ENCODE measurements around the gene MXRA5.
"Not testable (repeated sequence)": the region's sequence is repeated elsewhere in the genome, so short reads cannot be mapped to it uniquely, and the experiment has no call there.

MXRA5 gene

GRCh38 chrX:3345281-3346191 is 916 bp downstream of the MXRA5 start:
- DNase-seq (ENCODE audit: low read depth in 1 of 2, low spot score in 1 of 2), result no peak

- DNase-seq (ENCODE audit: low read depth in 1 of 2, low spot score in 1 of 2), result not testable (repeated sequence)
Measured at GRCh38 chrX:3343569-3343968, 2.9 kb downstream of the MXRA5 start.

GRCh38 chrX:3340016-3340415 is 6.4 kb downstream of the MXRA5 start:
- no peak for DNase-seq (ENCODE audit: low read depth in 1 of 2, low spot score in 1 of 2)

GRCh38 chrX:3326681-3327080 is 19.8 kb downstream of the MXRA5 start:
- DNase-seq (ENCODE audit: low read depth in 1 of 2, low spot score in 1 of 2), result no peak

- no peak for DNase-seq (ENCODE audit: low read depth in 1 of 2, low spot score in 1 of 2)
Measured at GRCh38 chrX:3320471-3321046, 25.9 kb downstream of the MXRA5 start.

- no peak for DNase-seq (ENCODE audit: low read depth in 1 of 2, low spot score in 1 of 2)
Measured at GRCh38 chrX:3317191-3317718, 29.2 kb downstream of the MXRA5 start.

GRCh38 chrX:3312109-3312508 is 34.3 kb downstream of the MXRA5 start:
- no peak for DNase-seq (ENCODE audit: low read depth in 1 of 2, low spot score in 1 of 2)

- no peak for DNase-seq (ENCODE audit: low read depth in 1 of 2, low spot score in 1 of 2)
Measured at GRCh38 chrX:3307881-3308280, 38.6 kb downstream of the MXRA5 start.

- DNase-seq (ENCODE audit: low read depth in 1 of 2, low spot score in 1 of 2), result no peak
Measured at GRCh38 chrX:3299636-3300035, 46.8 kb downstream of the MXRA5 start.

GRCh38 chrX:3295731-3296130 is 50.7 kb downstream of the MXRA5 start:
- DNase-seq (ENCODE audit: low read depth in 1 of 2, low spot score in 1 of 2), result no peak

GRCh38 chrX:3293251-3293650 is 53.2 kb downstream of the MXRA5 start:
- no peak for DNase-seq (ENCODE audit: low read depth in 1 of 2, low spot score in 1 of 2)

- DNase-seq (ENCODE audit: low read depth in 1 of 2, low spot score in 1 of 2), result no peak
Measured at GRCh38 chrX:3290561-3290960, 55.9 kb downstream of the MXRA5 start.

- DNase-seq (ENCODE audit: low read depth in 1 of 2, low spot score in 1 of 2), result no peak
Measured at GRCh38 chrX:3286196-3286945, 60.1 kb downstream of the MXRA5 start.

GRCh38 chrX:3280706-3281105 is 65.7 kb downstream of the MXRA5 start:
- no peak for DNase-seq (ENCODE audit: low read depth in 1 of 2, low spot score in 1 of 2)

GRCh38 chrX:3273668-3274067 is 72.8 kb downstream of the MXRA5 start:
- not testable (repeated sequence) for DNase-seq (ENCODE audit: low read depth in 1 of 2, low spot score in 1 of 2)

- no peak for DNase-seq (ENCODE audit: low read depth in 1 of 2, low spot score in 1 of 2)
Measured at GRCh38 chrX:3271834-3272186, 74.6 kb downstream of the MXRA5 start.

GRCh38 chrX:3271183-3271833 is 75.1 kb downstream of the MXRA5 start:
- no peak for DNase-seq (ENCODE audit: low read depth in 1 of 2, low spot score in 1 of 2)

GRCh38 chrX:3268829-3269228 is 77.6 kb downstream of the MXRA5 start:
- DNase-seq (ENCODE audit: low read depth in 1 of 2, low spot score in 1 of 2), result no peak

GRCh38 chrX:3263681-3264126 is 82.7 kb downstream of the MXRA5 start:
- no peak for DNase-seq (ENCODE audit: low read depth in 1 of 2, low spot score in 1 of 2)

GRCh38 chrX:3262901-3263300 is 83.6 kb downstream of the MXRA5 start:
- no peak for DNase-seq (ENCODE audit: low read depth in 1 of 2, low spot score in 1 of 2)
